Keratinocyte (primary cell): ENCODE measurements around the gene CCDC150.

Experiments
- CTCF ChIP-seq, 3 experiments: IDR thresholded peaks in 1 of 3; conservative IDR thresholded peaks in 1 of 3; optimal IDR thresholded peaks in 1 of 3; 2 replicates in 2 of 3; 3 replicates in 1 of 3; pipeline versions ENCODE3 to v1.5.1; 2011; ENCODE audit warnings: low read length in 3 of 3, mild to moderate bottlenecking in 3 of 3, moderate library complexity in 2 of 3, control low read depth in 1 of 3, inconsistent platforms in 1 of 3; ENCODE audit not compliant: insufficient read depth in 2 of 3; ENCODE audit errors: extremely low read depth in 1 of 3
- EZH2 ChIP-seq: IDR thresholded peaks from one replicate; pipeline ENCODE4 v1.6.1; 2012; ENCODE audit warnings: inconsistent platforms, mild to moderate bottlenecking, low read length, moderate library complexity

- TF ChIP-seq CTCF (optimal IDR thresholded peaks at IDR 0.05 in 1 of 3, IDR thresholded peaks at IDR 0.05 in 1 of 3, conservative IDR thresholded peaks at IDR 0.05 in 1 of 3; ENCODE audit: extremely low read depth in 1 of 3, insufficient read depth in 2 of 3, low read length in 3 of 3) = no peak
- no peak for TF ChIP-seq EZH2
These were observed 29.7 kb upstream of the CCDC150 start for GRCh38 chr2:196609806-196610205.
